MM.1S (cell line): ENCODE data around the gene EI24.

Experiments
- DNase-seq: peaks from one replicate; pipeline ENCODE4 v3.0.0-alpha.2; 2015
- H2AFZ ChIP-seq: fragments of 300-600 bp; sonication (generic); 2 replicates; pipeline ENCODE4 v1.6.0; 2016; ENCODE audit warnings: antibody characterized with exemption, low read length
- H3F3A ChIP-seq: fragments of 300-600 bp; sonication (generic); 2 replicates; pipeline ENCODE4 v1.6.1; 2016; ENCODE audit warnings: mild to moderate bottlenecking, antibody characterized with exemption, low read length, moderate library complexity, mixed read lengths; ENCODE audit not compliant: insufficient read depth
- H3K27ac ChIP-seq: fragments of 300-600 bp; sonication (generic); 2 replicates; pipeline ENCODE4 v1.5.1; 2016; ENCODE audit warnings: mild to moderate bottlenecking, low read length
- H3K27me3 ChIP-seq: fragments of 300-600 bp; sonication (generic); replicated peaks from 2 replicates; pipeline ENCODE4 v1.6.0; 2016; ENCODE audit warnings: low read length; ENCODE audit not compliant: insufficient read depth
- H3K36me3 ChIP-seq: fragments of 300-600 bp; sonication (generic); replicated peaks from 2 replicates; pipeline ENCODE4 v1.6.1; 2016; ENCODE audit warnings: mild to moderate bottlenecking, low read length, mixed read lengths; ENCODE audit not compliant: insufficient read depth
- H3K4me1 ChIP-seq: fragments of 300-600 bp; sonication (generic); 2 replicates; pipeline ENCODE4 v1.6.1; 2016; ENCODE audit warnings: low read length, mixed read lengths
- H3K4me2 ChIP-seq: fragments of 300-600 bp; sonication (generic); 2 replicates; pipeline ENCODE4 v1.6.0; 2016; ENCODE audit warnings: low read depth, low read length
- H3K4me3 ChIP-seq: fragments of 300-600 bp; sonication (generic); 2 replicates; pipeline ENCODE4 v1.5.1; 2016; ENCODE audit warnings: low read length, mixed read lengths
- H3K79me2 ChIP-seq: fragments of 300-600 bp; sonication (generic); 2 replicates; pipeline ENCODE4 v1.6.1; 2016; ENCODE audit warnings: mixed run types, low read length, mixed read lengths
- H3K9ac ChIP-seq: fragments of 300-600 bp; sonication (generic); 2 replicates; pipeline ENCODE4 v1.6.1; 2016; ENCODE audit warnings: low read length, mixed read lengths
- H3K9me2 ChIP-seq: fragments of 300-600 bp; sonication (generic); replicated peaks from 2 replicates; pipeline ENCODE4 v1.6.1; 2016; ENCODE audit warnings: mild to moderate bottlenecking, low read length, mixed read lengths; ENCODE audit not compliant: insufficient read depth
- H3K9me3 ChIP-seq: fragments of 300-600 bp; sonication (generic); replicated peaks from 2 replicates; pipeline ENCODE4 v1.6.1; 2016; ENCODE audit warnings: mild to moderate bottlenecking, low read length, mixed read lengths; ENCODE audit not compliant: insufficient read depth
- H4K20me1 ChIP-seq: fragments of 300-600 bp; sonication (generic); 2 replicates; pipeline ENCODE4 v1.6.1; 2016; ENCODE audit warnings: mild to moderate bottlenecking, low read length, moderate library complexity, mixed read lengths; ENCODE audit not compliant: insufficient read depth
- CTCF ChIP-seq: fragments of 300-600 bp; sonication (generic); IDR thresholded peaks from 2 replicates; pipeline ENCODE4 v1.5.1; 2016; ENCODE audit warnings: antibody characterized with exemption, low read length, mixed read lengths
- EZH2 ChIP-seq: fragments of 300-600 bp; sonication (generic); optimal IDR thresholded peaks from 2 replicates; pipeline ENCODE3; 2017; ENCODE audit warnings: low read depth, mild to moderate bottlenecking, antibody characterized with exemption, low read length, mixed read lengths
- EZH2phosphoT487 ChIP-seq: fragments of 300-600 bp; sonication (generic); IDR thresholded peaks from 2 replicates; pipeline ENCODE4 v1.6.1; 2018; ENCODE audit warnings: antibody characterized with exemption, low read length

Gene EI24

GRCh38 chr11:125593114-125593820 is 24.0 kb downstream of the EI24 start:
- no peaks in the 10 kb centered on the region for H3K27me3 ChIP-seq
- peaks cover 11% of the 10 kb centered on the region for H3K4me1 ChIP-seq
- DNase-seq = peak; percentile 19
- TF ChIP-seq CTCF = no peak
- no peak for TF ChIP-seq EZH2phosphoT487
- TF ChIP-seq EZH2 = no peak
- no peaks in the 10 kb centered on the region; the same call in 1 of the 2 replicates for H4K20me1 ChIP-seq
- H3K9me3 ChIP-seq = no peaks in the 10 kb centered on the region
- no peaks in the 10 kb centered on the region for H3K9me2 ChIP-seq
- peak overlapping the region; percentile 51 for H3K4me2 ChIP-seq
- H3F3A ChIP-seq = 0 out of 2 replicates have a peak, but pooled peaks cover 3% of the 10 kb centered on the region
- peaks cover 65% of the 10 kb centered on the region for H3K79me2 ChIP-seq
- peak overlapping the region; percentile 93 for H3K9ac ChIP-seq
- peak overlapping the region; percentile 42 for H2AFZ ChIP-seq
- peaks cover 12% of the 10 kb centered on the region; the same call in 1 of the 2 replicates for H3K36me3 ChIP-seq
- H3K27ac ChIP-seq = peak overlapping the region; percentile 65; the same call in 1 of the 2 replicates
- peak overlapping the region; percentile 94 for H3K4me3 ChIP-seq

- peaks cover 12% of the 10 kb centered on the region; the same call in 1 of the 2 replicates for H3K36me3 ChIP-seq
- DNase-seq = no peak
- no peaks in the 10 kb centered on the region; the same call in 1 of the 2 replicates for H4K20me1 ChIP-seq
- no peak overlapping the region for H2AFZ ChIP-seq
- no peak overlapping the region for H3K4me3 ChIP-seq
- peaks cover 76% of the 10 kb centered on the region for H3K79me2 ChIP-seq
- 0 out of 2 replicates have a peak, but pooled peaks cover 3% of the 10 kb centered on the region for H3F3A ChIP-seq
- H3K9me3 ChIP-seq = no peaks in the 10 kb centered on the region
- TF ChIP-seq EZH2phosphoT487 (no peak), EZH2 (no peak), CTCF (no peak)
- peaks cover 11% of the 10 kb centered on the region for H3K4me1 ChIP-seq
- peak overlapping the region; percentile 3; the same call in 1 of the 2 replicates for H3K4me2 ChIP-seq
- no peak overlapping the region for H3K9ac ChIP-seq
- H3K27me3 ChIP-seq = no peaks in the 10 kb centered on the region
- H3K9me2 ChIP-seq = no peaks in the 10 kb centered on the region
- no peak overlapping the region for H3K27ac ChIP-seq
These were observed 25.7 kb downstream of the EI24 start for GRCh38 chr11:125594958-125595357.

DNA sequence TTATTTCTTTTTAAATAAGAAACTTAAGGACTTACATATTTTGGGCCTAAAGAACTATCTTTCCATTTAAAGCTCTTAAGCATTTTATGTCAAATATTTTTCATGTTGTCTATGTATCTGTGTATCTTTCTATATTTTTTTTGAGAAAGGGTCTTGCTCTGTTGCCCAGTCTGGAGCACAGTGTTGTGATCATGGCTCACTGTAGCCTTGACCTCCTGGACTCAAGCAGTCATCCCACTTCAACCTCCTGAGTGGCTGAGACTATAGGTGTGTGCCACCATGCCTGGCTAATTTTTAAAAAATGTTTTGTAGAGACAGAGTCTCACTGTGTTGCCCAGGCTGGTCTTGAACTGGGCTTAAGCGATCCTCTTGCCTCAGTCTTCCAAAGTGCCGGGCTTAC is 31.4 kb downstream of the EI24 start:
- DNase-seq = no peak
- no peaks in the 10 kb centered on the region for H3K27me3 ChIP-seq
- no peaks in the 10 kb centered on the region for H3K9me3 ChIP-seq
- no peak overlapping the region for H3K9ac ChIP-seq
- H3F3A ChIP-seq = no peaks in the 10 kb centered on the region
- no peak overlapping the region for H3K4me2 ChIP-seq
- H3K79me2 ChIP-seq = peaks cover 84% of the 10 kb centered on the region
- H3K9me2 ChIP-seq = no peaks in the 10 kb centered on the region
- peaks cover 23% of the 10 kb centered on the region; the same call in 1 of the 2 replicates for H3K36me3 ChIP-seq
- no peak overlapping the region for H3K27ac ChIP-seq
- no peak overlapping the region for H2AFZ ChIP-seq
- 0 out of 2 replicates have a peak, but pooled peaks cover 1% of the 10 kb centered on the region for H3K4me1 ChIP-seq
- no peak for TF ChIP-seq EZH2
- no peak for TF ChIP-seq CTCF
- no peak for TF ChIP-seq EZH2phosphoT487
- peaks cover 6% of the 10 kb centered on the region for H4K20me1 ChIP-seq
- no peak overlapping the region for H3K4me3 ChIP-seq
